Measurements from ENCODE around the gene CPNE5.
"Not testable (repeated sequence)": the region's sequence is repeated elsewhere in the genome, so short reads cannot be mapped to it uniquely, and the experiment has no call there.

CPNE5 gene

GRCh38 chr6:36720251-36721141 is 118.7 kb downstream of the CPNE5 start:
- no peak for DNase-seq

GRCh38 chr6:36719126-36719525 is 120.1 kb downstream of the CPNE5 start:
- DNase-seq = no peak

- no peak for DNase-seq
Measured at GRCh38 chr6:36718560-36718959, 120.7 kb downstream of the CPNE5 start.

- DNase-seq = no peak
Measured at GRCh38 chr6:36717871-36718540, 121.2 kb downstream of the CPNE5 start.

- no peak for DNase-seq
Measured at GRCh38 chr6:36717231-36717825, 121.9 kb downstream of the CPNE5 start.

- no peak for DNase-seq
Measured at GRCh38 chr6:36716476-36717093, 122.7 kb downstream of the CPNE5 start.

GRCh38 chr6:36715469-36715868 is 123.8 kb downstream of the CPNE5 start:
- DNase-seq = no peak

- no peak for DNase-seq
Measured at GRCh38 chr6:36714511-36714910, 124.7 kb downstream of the CPNE5 start.

- DNase-seq = no peak
Measured at GRCh38 chr6:36713846-36714245, 125.4 kb downstream of the CPNE5 start.

GRCh38 chr6:36712816-36713215 is 126.4 kb downstream of the CPNE5 start:
- no peak for DNase-seq

- no peak for DNase-seq
Measured at GRCh38 chr6:36706339-36706738, 132.9 kb downstream of the CPNE5 start.

GRCh38 chr6:36704961-36705577 is 134.2 kb downstream of the CPNE5 start:
- not testable (repeated sequence) for DNase-seq

- DNase-seq = no peak
Measured at GRCh38 chr6:36703982-36704381, 135.3 kb downstream of the CPNE5 start.

GRCh38 chr6:36703081-36703606 is 136.1 kb downstream of the CPNE5 start:
- no peak for DNase-seq

- DNase-seq = no peak
Measured at GRCh38 chr6:36702656-36703055, 136.6 kb downstream of the CPNE5 start.

GRCh38 chr6:36701401-36701991 is 137.7 kb downstream of the CPNE5 start:
- DNase-seq = no peak

GRCh38 chr6:36700831-36701230 is 138.4 kb downstream of the CPNE5 start:
- no peak for DNase-seq

- DNase-seq = no peak
Measured at GRCh38 chr6:36700071-36700812, 139.0 kb downstream of the CPNE5 start.

GRCh38 chr6:36699348-36699747 is 139.9 kb downstream of the CPNE5 start:
- DNase-seq = no peak

GRCh38 chr6:36698871-36699271 is 140.4 kb downstream of the CPNE5 start:
- no peak for DNase-seq

GRCh38 chr6:36698196-36698595 is 141.0 kb downstream of the CPNE5 start:
- DNase-seq = no peak
